NCI-H2029 treated with DMSO at 0.1 percent for 48 hours (cell line): ENCODE measurements around the gene MRPS31.
A peak's percentile ranks its signal among the peaks of the same experiment; 100 is the strongest.
"Not testable (repeated sequence)": the region's sequence is repeated elsewhere in the genome, so short reads cannot be mapped to it uniquely, and the experiment has no call there.

Experiments
- DNase-seq: peaks from one replicate; lab custom pipeline; 2025; lab: John Stamatoyannopoulos, UW

MRPS31 gene

DNA sequence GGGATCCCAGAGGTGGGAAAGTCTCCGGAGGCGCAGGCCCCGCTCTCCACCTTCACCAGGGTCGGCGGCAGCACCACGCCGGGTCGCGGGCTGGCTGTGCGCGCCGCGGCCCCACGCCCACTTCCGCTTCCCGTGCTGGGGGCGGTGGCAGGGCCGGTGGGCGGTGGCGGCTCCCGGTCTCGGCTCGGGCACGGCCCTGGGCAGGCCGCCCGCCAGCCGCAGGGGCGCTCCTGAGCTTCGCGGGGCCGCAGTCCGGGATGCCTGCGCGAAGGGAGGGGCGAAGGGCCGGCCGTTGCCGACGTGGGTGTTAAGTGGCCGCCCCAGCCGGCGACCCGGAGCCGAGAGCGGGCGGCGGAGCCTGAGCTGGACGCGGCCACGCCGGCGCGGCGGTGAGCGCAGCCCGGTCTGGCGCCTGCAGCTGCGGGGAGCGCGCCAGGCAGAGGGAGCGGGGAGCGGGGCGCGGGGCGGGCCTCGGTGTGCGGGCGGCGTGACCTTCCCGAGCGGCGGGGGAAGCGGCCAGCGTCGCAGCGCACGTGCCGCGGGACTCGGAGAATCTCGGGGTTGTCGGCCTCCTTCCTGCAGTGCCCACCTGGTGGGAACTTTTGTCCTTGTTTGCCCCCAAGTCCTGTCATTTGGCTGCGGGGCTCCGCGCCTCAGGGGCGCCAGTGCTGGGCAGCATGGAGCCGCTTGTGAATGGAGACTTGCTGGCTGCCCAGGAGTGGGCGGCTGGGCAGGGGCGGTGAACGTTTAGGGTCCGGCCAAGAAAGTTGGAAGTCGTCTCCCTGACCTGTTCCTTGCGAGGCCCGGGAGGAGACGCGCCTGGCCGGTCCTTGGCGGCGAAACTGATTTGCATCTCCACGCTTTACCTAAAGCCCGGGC lies 18.5 kb upstream of the MRPS31 start, which contains the start of gene SLC25A15:
Gene SLC25A15 (plus strand): TSS at position 337 of the 879 bp plus-strand sequence. CDS start 3,616 bp downstream, outside the sequence.
- no peak for DNase-seq

DNA sequence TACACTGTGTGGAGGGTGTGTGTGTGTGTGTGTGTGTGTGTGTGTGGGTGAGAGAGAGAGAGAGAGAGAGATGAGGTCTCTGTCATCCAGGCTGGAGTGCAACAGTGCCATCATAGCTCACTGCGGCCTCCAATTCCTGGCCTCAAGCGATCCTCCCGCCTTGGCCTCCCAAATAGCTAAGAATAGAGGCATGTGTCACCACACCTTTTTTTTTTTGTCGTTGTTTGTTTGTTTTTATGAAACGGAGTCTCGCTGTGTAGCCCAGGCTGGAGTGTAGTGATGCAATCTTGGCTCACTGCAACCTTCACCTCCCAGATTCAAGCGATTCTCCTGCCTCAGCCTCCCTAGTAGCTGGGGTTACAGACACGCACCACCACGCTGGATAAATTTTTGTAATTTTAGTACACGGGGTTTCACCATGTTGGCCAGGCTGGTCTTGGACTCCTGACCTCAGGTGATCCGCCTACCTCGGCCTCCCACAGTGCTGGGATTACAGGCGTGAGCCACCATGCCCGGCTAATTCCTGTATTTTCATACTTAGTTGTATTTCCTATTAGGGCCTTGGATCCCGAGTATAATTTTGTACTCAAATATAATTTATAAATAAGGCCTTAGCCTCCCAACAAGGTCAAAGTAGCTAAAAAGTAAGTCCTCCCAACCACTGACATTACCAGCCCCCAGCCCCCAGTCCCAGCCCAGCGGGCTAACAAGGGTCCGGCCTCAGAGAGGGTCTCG lies 17.7 kb upstream of the MRPS31 start:
- not testable (repeated sequence) for DNase-seq

DNA sequence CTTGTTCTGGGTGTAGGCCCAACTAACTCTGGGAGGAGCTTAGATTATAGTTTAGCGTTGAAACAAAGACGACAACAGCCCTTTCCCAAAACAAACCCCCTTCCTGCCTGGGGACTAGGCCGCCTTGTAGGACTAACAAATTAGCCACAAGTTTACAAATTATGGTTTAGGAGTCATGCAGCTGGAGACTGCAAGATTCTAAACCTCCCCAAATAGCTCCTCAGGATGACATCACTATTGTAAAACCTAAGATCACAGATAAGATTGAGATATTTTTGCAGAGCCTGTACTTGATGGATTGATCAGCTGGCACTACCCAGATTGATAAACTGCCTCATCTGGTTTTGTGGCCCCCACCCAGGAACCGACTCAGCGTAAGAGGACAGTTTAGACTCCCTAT lies 16.1 kb upstream of the MRPS31 start:
- DNase-seq: no peak

DNA sequence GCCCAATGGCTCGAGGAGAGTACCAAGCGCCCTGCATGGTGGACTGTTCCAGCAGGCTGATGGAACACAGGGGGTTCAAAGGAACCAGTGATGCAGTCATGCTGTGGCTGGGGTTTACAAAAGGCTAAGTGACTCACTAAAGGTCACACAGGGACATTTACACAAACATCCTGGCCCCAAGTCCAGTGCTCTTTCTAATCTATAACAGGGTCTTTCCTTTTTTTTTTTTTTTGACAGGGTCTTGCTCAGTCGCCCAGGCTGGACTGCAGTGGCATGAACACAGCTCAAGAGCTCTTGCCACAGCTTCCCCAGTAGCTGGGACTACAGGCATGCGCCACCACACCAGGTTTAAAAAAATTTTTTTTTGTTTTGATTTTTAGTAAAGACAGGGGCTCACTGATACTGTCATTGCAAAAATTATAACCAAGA lies 15.6 kb upstream of the MRPS31 start:
- DNase-seq: no peak

DNA sequence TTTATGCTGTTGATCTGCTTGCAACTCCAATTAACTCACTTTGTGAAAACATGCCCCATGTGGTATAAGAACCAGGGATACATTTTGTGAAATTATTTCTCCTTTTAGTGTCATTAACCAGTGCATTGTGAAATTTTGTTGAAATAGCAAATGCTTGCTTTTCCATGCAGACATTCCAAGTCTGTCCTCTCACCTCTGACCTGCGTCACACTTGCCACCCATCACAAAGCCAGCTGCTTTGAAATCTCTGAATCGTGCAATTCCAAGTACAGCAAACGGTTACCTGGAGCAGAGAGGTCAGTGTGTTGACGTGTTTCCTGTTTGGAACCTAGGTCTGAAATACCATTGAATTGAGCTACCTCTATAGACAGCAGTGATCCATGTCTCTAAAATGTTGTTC lies 13.6 kb upstream of the MRPS31 start:
- no peak for DNase-seq

DNA sequence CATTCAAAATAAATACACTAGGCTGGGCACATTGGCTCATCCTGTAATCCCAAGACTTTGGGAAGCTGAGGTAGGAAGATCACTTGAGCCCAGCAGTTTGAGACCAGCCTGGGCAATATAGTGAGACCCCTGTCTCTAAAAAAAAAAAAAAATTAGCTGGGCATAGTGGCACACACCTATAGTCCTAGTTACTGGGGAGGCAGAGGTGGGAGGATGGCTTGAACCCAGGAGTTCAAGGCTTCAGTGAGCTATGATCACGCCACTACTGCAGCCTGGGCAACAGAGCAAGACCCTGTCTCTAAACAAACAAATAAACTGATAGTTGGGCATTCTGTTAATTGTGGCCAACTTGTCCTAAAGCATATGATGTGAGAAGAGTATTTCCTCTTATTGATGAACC lies 12.0 kb upstream of the MRPS31 start:
- not testable (repeated sequence) for DNase-seq

DNA sequence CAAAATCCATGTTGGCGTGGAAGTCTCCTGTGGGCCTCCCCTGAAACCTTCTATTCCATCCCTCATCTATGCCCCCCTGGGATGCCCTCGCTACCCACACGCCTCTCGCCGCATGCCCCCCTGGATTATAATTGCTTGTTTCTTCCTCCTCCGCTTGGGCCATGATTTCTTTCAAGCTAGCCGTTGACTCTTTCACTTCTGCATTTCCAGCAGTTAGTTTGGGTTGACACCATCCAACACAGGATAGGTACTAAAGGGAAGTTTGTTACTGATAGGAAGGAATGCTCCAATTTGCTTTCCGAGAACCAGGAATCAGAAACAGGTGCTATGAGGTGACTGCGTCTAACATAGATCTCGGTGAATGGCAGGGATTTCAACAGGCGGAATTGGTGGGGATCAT lies 10.7 kb upstream of the MRPS31 start:
- DNase-seq: no peak

DNA sequence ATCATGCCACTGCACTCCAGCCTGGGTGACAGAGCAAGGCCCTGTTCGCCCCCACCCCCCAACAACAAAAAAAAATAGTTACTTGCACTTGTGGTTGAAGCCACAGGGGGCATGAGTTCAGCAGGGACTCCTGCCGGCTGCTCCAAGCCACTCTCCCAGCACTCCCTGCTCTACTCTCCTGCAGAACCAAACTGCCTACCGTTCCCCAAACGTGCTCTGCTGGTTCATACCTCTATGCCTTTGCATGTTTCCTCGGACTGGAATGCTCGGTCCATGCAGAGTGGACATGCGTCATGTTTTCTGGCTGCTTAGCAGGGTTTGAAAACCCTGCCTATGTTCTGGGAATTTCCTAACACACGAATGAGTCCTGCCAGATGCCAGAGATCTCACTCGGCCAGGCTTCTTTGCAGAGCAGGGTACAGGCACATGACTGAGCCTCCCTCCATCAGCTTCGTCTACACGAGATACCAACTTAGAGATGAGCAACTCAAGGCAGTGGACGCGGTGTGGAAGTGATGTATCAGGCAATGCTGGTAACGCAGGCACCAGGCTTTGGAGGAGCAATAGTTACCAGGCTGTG lies 9.9 kb upstream of the MRPS31 start:
- DNase-seq: no peak

DNA sequence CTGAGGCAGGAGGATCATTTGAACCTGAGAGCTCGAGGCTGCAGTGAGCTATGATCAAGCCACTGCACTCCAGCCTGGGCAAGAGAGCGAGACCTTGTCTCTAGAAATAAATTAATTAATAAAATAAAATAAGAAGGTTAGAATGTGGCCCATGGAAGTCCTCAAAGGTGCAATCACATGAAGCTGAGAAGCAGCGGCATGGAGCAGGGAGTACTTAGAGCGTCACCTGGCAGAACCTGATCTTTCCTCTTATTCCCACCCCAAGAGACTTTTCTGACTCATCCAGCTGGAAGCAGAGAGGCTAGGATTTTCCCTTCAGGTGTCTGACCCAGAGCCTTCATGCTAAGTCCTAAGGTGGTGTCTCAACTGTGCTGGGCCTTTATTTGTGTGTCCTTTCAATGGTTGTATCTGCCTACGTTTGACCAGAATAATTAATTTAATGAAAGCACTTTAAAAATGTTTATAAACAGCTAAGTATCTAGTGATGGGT lies 8.9 kb upstream of the MRPS31 start:
- no peak for DNase-seq

DNA sequence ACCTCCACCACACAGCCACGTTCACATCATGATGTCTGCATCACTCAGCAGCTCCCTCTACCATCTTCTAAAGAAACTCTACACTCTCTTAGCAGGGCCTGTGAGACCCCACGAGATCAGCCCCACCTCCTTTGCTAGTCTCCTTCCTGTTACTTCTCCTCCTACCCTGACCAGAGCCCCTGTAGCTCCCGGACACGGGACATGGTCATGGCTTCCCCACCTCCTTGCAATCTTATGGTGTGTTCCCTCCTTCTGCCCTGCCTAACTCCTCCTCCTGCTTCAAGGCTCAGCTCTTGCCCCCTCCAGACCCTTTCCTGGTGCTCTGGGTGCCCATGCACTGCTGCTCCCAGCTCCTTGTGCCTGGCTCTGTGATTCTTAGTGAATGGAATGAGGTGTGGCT lies 8.1 kb upstream of the MRPS31 start:
- DNase-seq: no peak

DNA sequence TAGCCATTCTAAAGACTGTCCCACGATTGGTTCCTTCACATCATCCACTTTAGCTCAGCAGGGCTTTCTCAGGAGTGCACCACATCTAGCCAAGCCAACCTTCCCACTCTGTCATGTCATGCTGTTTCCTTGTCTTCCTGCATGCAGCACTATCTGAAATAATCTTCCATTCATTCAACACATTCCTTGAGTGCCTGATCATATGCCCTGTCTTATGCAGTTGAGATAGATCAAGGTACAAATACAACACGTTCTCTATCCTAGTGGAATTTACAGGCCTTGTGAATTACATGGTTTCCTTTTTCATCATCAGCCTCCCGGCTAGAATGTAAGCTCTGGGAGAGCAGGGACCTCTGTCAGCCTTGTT lies 6.8 kb upstream of the MRPS31 start:
- no peak for DNase-seq

DNA sequence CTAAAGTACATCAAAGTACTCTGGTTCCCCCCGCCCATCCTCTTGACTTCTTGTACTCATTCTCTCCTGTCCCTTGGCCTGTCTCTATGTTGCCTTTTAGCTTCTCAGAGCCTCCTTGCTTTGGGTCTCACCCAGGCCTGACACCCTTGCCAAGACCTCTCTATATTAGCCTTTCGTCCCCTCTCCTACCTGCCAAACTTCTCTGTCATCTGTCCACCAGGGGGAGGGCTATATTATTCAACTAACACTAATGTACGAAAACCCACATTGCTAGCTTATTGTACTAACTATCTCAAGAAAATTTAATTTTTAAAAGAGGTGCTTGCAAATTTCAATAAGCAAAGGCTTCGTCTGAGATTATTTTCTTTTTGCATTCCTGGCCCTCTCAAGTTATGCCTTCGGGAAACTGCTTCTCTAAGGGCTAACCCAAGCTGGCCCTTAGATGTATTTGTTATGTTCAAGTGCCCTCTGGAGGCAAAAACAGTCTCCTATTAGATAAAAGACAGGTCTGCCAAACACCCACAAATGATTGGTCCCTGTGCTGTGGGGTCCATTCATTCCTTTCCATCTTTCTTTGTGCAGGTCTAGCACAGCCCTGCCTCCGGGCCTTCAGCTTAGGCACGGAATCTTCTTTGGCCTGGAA lies 6.3 kb upstream of the MRPS31 start:
- peak; percentile 20 for DNase-seq

DNA sequence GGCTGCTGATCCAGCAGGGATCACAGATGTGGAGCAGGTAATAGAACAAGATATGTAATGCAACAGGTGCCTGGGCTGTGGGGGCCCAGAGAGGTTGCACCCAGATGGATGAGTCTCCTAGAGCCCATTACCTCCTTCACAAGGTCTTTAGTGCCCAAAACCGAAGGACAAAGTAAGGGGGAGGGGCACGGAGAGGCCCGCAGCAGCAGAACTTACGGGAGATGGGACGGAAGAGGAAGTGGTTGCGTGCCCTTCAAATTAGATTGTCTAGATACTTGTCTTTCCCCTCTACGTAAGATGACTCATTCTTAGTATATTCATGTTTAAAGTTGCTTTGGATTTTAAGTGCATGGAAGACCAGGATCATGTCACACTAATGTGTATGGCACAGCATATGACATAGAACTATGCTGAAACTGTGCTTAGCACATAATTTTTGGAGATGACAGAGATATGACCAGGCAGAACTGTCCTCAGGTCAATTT lies 5.7 kb upstream of the MRPS31 start:
- DNase-seq: no peak

DNA sequence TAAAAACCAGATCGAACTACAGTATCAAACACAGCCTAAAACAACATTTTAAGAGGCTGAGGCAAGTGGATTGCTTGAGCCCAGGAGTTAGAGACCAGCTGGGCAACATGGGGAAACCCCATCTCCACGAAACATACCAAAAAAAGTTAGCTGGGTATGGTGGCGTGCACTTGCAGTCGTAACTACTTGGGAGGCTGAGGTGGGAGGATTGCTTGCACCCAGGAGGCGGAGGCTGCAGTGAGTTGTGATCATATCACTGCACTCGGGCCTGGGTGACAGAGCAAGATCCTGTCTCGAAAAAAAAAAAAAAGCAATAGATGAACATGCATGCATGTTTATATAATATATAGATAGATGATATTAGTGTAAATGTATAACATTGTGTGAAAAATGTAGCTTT lies 5.2 kb upstream of the MRPS31 start:
- DNase-seq: no peak

DNA sequence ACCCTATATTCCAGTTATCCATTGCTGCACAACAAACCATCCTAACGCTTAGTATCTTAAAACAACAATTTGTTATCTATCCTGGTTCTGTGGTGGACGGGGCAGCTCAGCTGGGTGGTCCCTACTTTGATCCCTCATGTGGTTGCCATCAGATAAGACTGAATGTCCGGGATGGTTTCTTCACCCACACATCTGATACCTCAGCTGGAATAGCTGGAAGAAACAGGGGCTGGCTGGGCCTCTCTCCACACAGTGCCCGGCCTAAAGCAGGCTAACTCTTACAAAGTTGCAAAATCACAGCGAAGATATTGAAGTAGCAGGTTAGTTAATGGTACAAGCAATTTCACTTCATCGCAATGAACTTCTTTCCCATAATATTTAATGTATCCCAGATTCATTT lies 3.7 kb upstream of the MRPS31 start:
- no peak for DNase-seq

DNA sequence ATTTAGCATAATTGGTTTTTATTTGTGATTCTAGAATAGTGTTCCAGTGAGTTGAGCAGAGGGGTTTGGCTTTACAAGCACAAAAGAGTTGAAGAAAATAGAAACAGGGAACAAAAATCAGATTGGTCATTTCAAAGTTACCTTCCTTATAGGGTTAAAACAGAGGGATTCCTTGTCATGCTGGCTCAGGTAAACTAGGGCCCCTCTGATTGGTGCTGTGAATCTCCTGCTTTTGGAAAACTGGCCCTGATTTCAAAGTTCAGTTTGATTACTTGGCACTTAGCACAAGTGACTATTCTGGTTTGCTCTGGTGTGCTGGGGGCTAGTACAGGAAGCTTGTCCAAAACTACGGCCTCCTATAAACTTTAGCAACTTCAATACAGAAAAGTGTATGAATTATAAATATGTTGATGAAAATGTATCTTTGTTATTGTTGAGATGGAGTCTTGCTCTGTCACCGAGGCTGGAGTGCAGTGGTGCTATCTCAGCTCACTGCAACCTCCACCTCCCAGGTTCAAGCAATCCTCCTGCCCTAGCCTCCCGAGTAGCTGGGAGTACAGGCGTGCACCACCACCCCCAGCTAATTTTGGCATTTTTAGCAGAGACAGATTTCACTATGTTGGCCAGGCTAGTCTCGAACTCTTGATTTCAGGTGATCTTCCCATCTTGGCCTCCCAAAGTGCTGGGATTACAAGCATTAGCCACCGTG lies 1.9 kb upstream of the MRPS31 start:
- no peak for DNase-seq

DNA sequence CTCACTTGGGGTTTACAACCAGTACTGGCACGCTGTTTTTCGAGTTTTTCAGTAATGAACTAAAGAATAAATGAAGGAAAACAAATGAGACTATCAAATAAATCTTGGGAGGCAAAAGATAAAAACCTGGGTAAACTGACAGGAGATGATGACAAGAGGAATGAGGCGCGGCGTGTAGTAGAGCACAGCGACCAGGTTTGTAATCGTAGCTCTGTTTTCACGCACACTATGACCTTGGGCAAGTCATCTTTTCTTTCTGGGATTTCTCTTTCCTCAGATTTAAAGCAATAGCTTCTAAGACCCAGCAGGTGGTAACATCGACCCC lies 419 bp downstream of the MRPS31 start:
- no peak for DNase-seq

DNA sequence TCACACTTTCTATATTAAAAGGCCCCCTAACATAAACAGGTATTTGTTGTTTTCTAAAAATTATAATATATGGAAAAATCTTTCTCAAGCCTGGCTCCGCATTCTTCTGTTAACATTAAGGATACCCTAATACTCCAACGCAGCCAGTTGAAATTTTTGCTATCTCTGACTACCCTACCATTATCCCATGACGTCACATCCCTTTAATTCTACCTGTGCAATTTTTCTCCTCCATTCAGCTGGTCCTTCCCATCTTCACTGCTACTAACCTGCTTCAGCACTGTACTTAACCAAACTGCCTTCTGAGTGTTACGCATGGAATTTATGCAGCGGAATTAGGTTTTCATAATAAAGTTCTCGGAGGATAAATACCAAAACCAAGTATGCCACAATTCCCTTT lies 1.0 kb downstream of the MRPS31 start:
- DNase-seq: no peak

DNA sequence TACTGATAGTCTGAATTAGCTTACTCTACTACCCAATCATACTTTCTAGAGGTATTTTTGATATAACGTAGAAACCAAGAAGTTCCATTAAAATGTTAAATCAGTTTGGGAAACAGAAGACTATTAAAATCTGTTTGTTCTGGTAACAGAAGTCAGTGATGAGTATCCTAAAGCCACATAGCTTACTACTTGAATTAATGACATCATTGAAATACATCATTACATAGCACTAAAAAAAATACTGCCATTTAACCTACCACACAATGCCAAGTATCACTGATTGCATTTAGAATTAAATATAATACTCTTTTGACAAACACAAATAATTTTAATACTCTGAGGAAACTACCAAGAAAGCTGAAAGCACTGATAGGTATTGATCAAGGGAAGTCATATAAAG lies 5.4 kb downstream of the MRPS31 start:
- DNase-seq: no peak

DNA sequence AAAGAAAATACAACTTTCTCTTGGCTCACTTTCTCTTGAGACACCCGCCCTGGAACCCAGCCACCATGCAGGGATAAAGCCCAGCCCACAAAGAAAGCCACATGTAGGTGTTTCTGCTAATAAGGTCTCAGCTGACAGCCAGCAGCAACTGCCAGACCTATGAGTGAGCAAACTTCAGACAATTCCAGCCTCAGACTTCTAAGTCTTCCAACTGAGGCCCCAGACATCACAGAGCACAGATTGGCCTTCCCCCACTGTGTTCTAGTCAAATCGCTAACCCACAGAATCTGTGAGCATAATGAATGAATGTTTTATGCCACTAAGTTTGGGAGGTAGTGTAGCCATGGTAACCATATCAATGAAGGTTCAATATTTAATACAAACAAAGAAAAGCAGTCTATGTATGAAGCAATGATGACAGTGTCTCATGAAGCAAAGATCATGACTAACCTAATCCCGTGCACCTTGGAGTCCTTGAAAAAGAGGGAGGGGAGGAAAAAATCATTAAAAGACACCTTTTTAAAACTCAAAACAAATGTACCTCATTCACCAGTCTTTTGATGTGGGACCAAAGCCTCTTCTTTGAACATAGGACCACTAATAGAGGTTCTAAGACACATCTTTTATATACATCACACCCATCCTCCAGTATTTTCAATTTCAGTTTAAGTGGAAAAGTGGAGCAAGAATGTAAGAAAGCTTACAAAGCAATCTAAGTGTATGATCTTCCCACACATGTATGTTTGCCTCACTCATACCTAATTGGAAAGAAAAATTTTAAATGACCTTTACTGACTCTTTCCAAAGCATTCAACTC lies 6.2 kb downstream of the MRPS31 start:
- DNase-seq: no peak

DNA sequence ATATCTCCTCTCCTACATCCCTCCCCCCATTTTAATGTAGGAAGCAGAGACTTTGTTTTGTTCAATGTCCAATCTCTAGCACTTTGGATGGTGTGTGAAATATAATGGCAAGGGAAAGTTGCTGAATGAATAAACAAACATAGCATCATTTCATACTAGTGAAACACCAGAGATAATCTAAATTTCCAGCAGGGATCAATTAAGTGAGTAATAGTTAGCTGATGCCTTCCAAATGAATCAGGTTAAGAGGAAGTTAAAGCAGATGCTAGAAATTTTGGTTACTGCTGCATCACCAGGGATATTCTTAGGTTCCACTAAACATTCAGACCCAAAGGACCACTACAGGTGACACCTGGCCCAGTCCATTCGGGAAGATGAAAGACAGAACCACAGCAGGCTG lies 8.1 kb downstream of the MRPS31 start:
- no peak for DNase-seq
